ENCODE measurements around the gene BMP8A. TPM values are rescaled to one million over a fixed set of nuclear protein-coding genes. Genes with fewer than 3 reads are reported as not detected.

The BMP8A gene
- total and polyA plus RNA-seq, 4 experiments from 2014 or later, result not detected

GRCh38 chr1:39572379-39573096 lies 81.1 kb downstream of the BMP8A start:
- peaks cover 47% of the 10 kb centered on the region for H3K36me3 ChIP-seq (ENCODE audit: insufficient read depth, low read length)
- H3K27me3 ChIP-seq (ENCODE audit: insufficient read depth, low read length), result no peaks in the 10 kb centered on the region
- ChIA-PET CTCF (ENCODE audit: partially characterized antibody) (no interaction called here), POLR2A (ENCODE audit: partially characterized antibody) (no interaction called here)
- Mint-ChIP-seq H3K36me3 (peaks cover 45 to 75% of the 10 kb centered on the region in 2 donors), H3K9me3 (no peaks in the 10 kb centered on the region), H3K4me3 (peak overlapping the region in 2 of 8 donors; percentile 90 to 99), H3K27ac (peak overlapping the region in 6 of 7 donors; percentile 5 to 74 (median 30)), H3K27me3 (no peaks in the 10 kb centered on the region), H3K4me1 (peaks cover 31 to 46% (median 39%) of the 10 kb centered on the region in 4 donors)
- intact Hi-C loops (cut with micrococcal nuclease), result no loop called here
- H3K27ac ChIP-seq (ENCODE audit: low read depth, low read length), result no peak overlapping the region
- peaks cover 38% of the 10 kb centered on the region for H3K4me1 ChIP-seq (ENCODE audit: insufficient read depth, low read length)
- no peak overlapping the region for H3K4me3 ChIP-seq (ENCODE audit: low read length in 2 of 2)
- no peaks in the 10 kb centered on the region for H3K9me3 ChIP-seq (ENCODE audit: control insufficient read depth in 1 of 2, low read length in 2 of 2)
- no peak for DNase-seq

GRCh38 chr1:39573097-39573465 lies 81.6 kb downstream of the BMP8A start:
- ChIA-PET POLR2A (ENCODE audit: partially characterized antibody) (no interaction called here), CTCF (ENCODE audit: partially characterized antibody) (interaction anchor here (1.4 kb wide), 2 partner anchors 10 to 36 kb away, joined by 3 read pairs; no protein-coding TSS in a partner anchor)
- intact Hi-C loops (cut with micrococcal nuclease), result no loop called here
- Mint-ChIP-seq H3K36me3 (peaks cover 41 to 69% of the 10 kb centered on the region in 2 donors), H3K27ac (peak overlapping the region in 5 of 7 donors; percentile 58 to 98 (median 74)), H3K9me3 (no peaks in the 10 kb centered on the region), H3K27me3 (no peaks in the 10 kb centered on the region), H3K4me1 (peaks cover 31 to 46% (median 39%) of the 10 kb centered on the region in 4 donors), H3K4me3 (peak overlapping the region in 7 of 8 donors; percentile 53 to 99 (median 92))
- Histone ChIP-seq H3K9me3 (ENCODE audit: control insufficient read depth in 1 of 2, low read length in 2 of 2) (no peaks in the 10 kb centered on the region), H3K27ac (ENCODE audit: low read depth, low read length) (no peak overlapping the region), H3K4me1 (ENCODE audit: insufficient read depth, low read length) (peaks cover 38% of the 10 kb centered on the region), H3K36me3 (ENCODE audit: insufficient read depth, low read length) (peaks cover 44% of the 10 kb centered on the region), H3K27me3 (ENCODE audit: insufficient read depth, low read length) (no peaks in the 10 kb centered on the region), H3K4me3 (ENCODE audit: low read length in 2 of 2) (no peak overlapping the region)
- DNase-seq, result no peak

DNA sequence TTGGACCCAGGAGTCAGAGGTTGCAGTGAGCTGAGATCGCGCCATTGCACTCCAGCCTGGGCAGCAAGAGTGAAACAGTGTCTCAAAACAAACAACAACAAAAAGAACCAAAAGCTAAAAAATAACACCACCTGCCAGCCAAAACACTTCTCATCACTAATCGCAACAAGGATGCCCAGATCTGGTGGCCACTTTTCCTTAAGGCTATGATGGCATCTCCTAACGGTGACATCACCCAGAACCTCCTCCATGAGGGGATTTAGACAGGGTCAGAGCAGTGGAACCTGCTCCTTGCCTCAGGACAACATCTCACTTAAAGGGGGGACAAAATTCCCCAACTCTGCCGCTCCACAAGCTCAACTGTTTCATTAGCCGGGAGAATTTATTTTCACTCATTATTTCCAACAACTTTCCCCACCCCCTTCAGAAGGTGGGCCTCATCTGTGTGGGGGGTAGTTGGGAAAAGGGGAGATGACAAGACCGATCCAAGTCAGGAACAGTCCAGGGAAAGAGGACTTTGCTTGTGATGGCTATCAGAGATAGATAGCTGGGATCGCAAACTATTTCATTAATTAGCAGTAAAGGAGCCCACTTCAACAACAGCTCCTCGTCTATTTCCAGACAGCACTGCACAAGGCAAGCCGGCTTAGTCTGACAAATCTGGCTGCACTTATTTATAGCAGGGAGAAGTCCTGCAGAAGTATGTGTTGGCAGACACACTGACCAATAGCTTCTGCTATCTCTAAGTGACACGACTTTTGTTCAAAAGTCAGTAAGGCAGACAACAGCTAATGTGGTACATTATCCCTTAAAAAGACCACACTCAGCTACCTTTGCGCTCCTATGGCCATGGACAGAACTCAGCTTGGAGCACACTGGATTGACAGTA lies 82.5 kb downstream of the BMP8A start:
- Histone ChIP-seq H3K27me3 (ENCODE audit: insufficient read depth, low read length) (no peaks in the 10 kb centered on the region), H3K4me1 (ENCODE audit: insufficient read depth, low read length) (peaks cover 38% of the 10 kb centered on the region), H3K36me3 (ENCODE audit: insufficient read depth, low read length) (peaks cover 36% of the 10 kb centered on the region), H3K4me3 (ENCODE audit: low read length in 2 of 2) (peak overlapping the region in 1 of 2 donors; percentile 87), H3K9me3 (ENCODE audit: control insufficient read depth in 1 of 2, low read length in 2 of 2) (no peaks in the 10 kb centered on the region), H3K27ac (ENCODE audit: low read depth, low read length) (peak overlapping the region; percentile 76)
- no peak for DNase-seq
- H3K27ac Mint-ChIP-seq, result peak overlapping the region; percentile 95 to 98 (median 96)
- peak overlapping the region; percentile 90 to 99 (median 92) for H3K4me3 Mint-ChIP-seq
- POLR2A ChIA-PET (ENCODE audit: partially characterized antibody), result interaction anchor here (1.1 to 4.3 kb wide), 2 partner anchors 14 to 466 kb away, joined by 3 to 40 read pairs; partner anchors contain the start of gene CAP1
- peaks cover 31 to 46% (median 39%) of the 10 kb centered on the region in 4 donors for H3K4me1 Mint-ChIP-seq
- CTCF ChIA-PET (ENCODE audit: partially characterized antibody), result interaction anchor here (0.8 to 1.4 kb wide), 5 partner anchors 11 to 35 kb away, joined by 3 to 5 read pairs (median 3); no protein-coding TSS in a partner anchor
- no peaks in the 10 kb centered on the region for H3K9me3 Mint-ChIP-seq
- no peaks in the 10 kb centered on the region for H3K27me3 Mint-ChIP-seq
- peaks cover 33 to 61% of the 10 kb centered on the region in 2 donors for H3K36me3 Mint-ChIP-seq
- intact Hi-C loops (cut with micrococcal nuclease), result no loop called here

GRCh38 chr1:39574646-39575045 lies 83.2 kb downstream of the BMP8A start:
- Mint-ChIP-seq H3K4me3 (peak overlapping the region; percentile 90 to 99 (median 92)), H3K27ac (peak overlapping the region; percentile 95 to 98 (median 96)), H3K9me3 (no peaks in the 10 kb centered on the region), H3K4me1 (peaks cover 31 to 46% (median 39%) of the 10 kb centered on the region in 4 donors), H3K36me3 (peaks cover 26 to 55% of the 10 kb centered on the region in 2 donors), H3K27me3 (no peaks in the 10 kb centered on the region)
- ChIA-PET CTCF (ENCODE audit: partially characterized antibody) (interaction anchor here (1.2 to 1.9 kb wide), 4 partner anchors 11 to 34 kb away, joined by 3 to 5 read pairs (median 3); no protein-coding TSS in a partner anchor), POLR2A (ENCODE audit: partially characterized antibody) (interaction anchor here (1.1 to 4.3 kb wide), 5 partner anchors 11 to 466 kb away, joined by 3 to 40 read pairs (median 10); partner anchors contain the start of genes CAP1 and PPIE)
- H3K4me3 ChIP-seq (ENCODE audit: low read length in 2 of 2), result peak overlapping the region; percentile 31 to 87
- DNase-seq, result no peak
- peak overlapping the region; percentile 76 for H3K27ac ChIP-seq (ENCODE audit: low read depth, low read length)
- H3K27me3 ChIP-seq (ENCODE audit: insufficient read depth, low read length), result no peaks in the 10 kb centered on the region
- H3K9me3 ChIP-seq (ENCODE audit: control insufficient read depth in 1 of 2, low read length in 2 of 2), result no peaks in the 10 kb centered on the region
- intact Hi-C loops (cut with micrococcal nuclease), result loop anchor here (5.0 kb wide), 3 partner anchors 392 to 1403 kb away; partner anchors contain the start of genes CAP1 and CTPS1
- H3K36me3 ChIP-seq (ENCODE audit: insufficient read depth, low read length), result peaks cover 29% of the 10 kb centered on the region
- H3K4me1 ChIP-seq (ENCODE audit: insufficient read depth, low read length), result peaks cover 38% of the 10 kb centered on the region

Other genes with a start within 250 kb of the BMP8A start
- 100 to 1,000 TPM; 240 TPM for gene PABPC4, start 85.2 kb downstream of the BMP8A start, total RNA-seq
- 10 to 100 TPM; 17.2 to 40.5 TPM for gene PABPC4, start 85.2 kb downstream of the BMP8A start, polyA plus RNA-seq
- gene HEYL, start 148.0 kb downstream of the BMP8A start, total RNA-seq, result under 1 TPM in 1 of 2 experiments, not detected in 1; 0.12 TPM
- gene HEYL, start 148.0 kb downstream of the BMP8A start, polyA plus RNA-seq, result under 1 TPM in 1 of 2 donors, not detected in 1; 0.23 TPM
- under 1 TPM; 0.29 to 0.42 TPM for gene NT5C1A, start 180.5 kb downstream of the BMP8A start, total RNA-seq
- not detected for gene NT5C1A, start 180.5 kb downstream of the BMP8A start, polyA plus RNA-seq
- gene HPCAL4, start 199.8 kb downstream of the BMP8A start, total RNA-seq, result 10 to 100 TPM; 31.8 to 32.4 TPM
- 1 to 10 TPM; 8.9 to 9.6 TPM for gene HPCAL4, start 199.8 kb downstream of the BMP8A start, polyA plus RNA-seq
- 10 to 100 TPM; 67.7 to 69.4 TPM for gene PPIE, start 247.2 kb downstream of the BMP8A start, total RNA-seq
- 100 to 1,000 TPM in 1 of 2 donors, 10 to 100 TPM in 1; 77.2 to 162 TPM for gene PPIE, start 247.2 kb downstream of the BMP8A start, polyA plus RNA-seq

Measured in CD4-positive, alpha-beta memory T cell (primary cell).